ENCODE measurements around the gene TMEM175. TPM values are rescaled to one million over a fixed set of nuclear protein-coding genes. Genes with fewer than 3 reads are reported as not detected.
A peak's percentile ranks its signal among the peaks of the same experiment; 100 is the strongest.
"Not testable (repeated sequence)": the region's sequence is repeated elsewhere in the genome, so short reads cannot be mapped to it uniquely, and the experiment has no call there.

Gene TMEM175
- total RNA-seq, 1 donor from 2014 or later: 16.7 TPM

DNA sequence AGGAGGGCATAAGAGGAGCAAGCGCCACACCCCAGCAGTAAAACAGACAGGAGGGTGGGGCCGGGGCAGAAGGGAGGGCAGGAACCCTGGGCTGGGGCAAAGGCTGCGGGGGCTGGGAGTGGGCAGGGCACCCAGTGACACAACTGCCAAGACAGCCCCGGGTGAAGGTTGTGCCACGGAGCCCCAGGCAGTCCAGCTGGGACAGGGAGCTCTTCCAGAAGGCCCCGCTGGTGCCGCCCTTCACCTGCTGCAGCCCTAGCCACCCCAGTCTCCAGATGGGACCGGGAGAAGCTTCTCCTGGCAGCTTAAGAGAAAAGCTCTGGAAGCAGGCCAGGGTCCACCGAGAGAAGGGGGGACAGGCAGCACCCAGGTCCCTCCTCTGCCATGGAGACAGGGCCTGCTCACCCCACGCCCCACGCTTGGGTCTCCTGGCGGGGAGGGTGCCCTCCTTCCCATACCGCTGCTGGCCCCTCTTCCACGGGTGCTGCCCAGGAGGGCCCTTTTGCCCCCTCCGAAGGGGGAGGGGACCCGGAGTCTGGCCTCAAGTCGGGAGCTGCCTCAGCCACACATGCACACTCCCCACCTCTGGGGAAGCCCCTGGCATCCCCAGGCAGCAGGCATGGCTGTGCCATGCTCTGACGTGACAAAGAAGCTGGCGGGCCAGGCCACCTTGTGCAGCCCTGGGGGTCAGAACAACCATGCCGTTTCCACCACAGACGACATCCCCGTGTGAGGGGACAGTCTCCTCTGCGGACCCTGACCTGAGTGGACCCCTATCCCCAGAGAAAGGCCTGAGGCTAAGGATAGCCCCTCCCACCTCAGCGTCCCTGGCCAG, 39.6 kb downstream of the TMEM175 start:
- DNase-seq: no peak

DNA sequence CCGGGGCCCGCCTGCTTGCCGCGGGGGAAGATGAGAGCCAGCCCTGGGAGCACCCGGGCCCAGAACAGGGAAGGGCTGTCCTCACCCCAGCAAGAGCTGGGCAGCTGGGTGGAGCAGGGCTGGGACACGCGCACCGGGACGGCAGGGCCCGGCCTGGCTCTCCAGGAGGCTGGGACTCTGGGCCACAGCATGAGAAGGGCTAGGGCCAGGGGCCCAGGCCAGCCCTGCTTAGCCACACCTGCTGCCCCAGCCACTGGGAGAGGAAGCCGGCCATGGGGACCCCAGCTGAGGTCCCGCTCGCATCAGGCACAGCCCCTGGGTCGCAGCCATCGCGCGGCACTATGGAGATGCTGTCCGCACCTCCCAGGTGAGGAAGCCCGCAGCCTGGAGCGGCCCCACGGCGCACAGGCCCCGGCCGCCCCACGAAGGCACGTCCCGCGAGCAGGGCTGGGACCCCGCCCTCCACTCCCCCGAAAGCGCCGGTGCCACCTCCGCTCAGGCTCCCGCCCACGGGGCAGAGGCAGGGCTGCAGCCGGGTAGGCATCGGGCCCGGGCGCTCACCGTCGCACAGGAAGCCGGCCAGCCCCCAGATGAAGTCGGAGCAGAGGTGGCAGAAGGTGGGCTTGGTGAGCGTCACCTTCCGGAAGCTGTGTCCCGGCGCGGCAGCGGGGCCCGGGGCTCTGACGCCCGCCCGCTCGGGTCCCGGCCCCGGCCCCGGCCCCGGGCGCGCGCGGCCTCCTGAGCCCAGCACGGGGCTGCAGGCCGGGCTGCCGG, 40.6 kb downstream of the TMEM175 start:
- DNase-seq: no peak

GRCh38 chr4:973431-974397, 41.5 kb downstream of the TMEM175 start, which contains the start of gene DGKQ:
Gene DGKQ (minus strand): TSS chr4:973569. CDS start chr4:973482, 87 bp downstream.
- DNase-seq: peak; percentile 93

DNA sequence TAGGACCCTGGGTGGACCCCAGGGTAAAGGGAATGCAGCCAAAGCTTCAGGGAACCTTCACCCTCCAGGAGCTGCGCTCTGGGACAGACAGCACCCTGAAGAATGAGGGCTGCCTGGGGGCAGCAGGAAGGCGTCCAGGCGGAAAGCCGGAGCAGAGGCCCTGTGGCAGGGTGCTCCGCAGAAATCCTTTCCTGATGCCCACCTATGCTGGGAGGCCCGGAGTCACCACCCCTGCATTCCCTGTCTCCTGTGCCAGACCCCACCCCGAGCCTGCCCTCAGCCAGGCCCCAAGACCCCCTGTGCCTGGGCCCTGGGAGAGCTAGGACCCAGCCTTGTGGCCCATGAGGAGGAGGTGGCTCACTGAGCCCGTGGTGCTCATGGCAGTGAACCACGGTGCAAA, 42.4 kb downstream of the TMEM175 start:
- no peak for DNase-seq

GRCh38 chr4:976016-976415, 43.8 kb downstream of the TMEM175 start:
- not testable (repeated sequence) for DNase-seq

DNA sequence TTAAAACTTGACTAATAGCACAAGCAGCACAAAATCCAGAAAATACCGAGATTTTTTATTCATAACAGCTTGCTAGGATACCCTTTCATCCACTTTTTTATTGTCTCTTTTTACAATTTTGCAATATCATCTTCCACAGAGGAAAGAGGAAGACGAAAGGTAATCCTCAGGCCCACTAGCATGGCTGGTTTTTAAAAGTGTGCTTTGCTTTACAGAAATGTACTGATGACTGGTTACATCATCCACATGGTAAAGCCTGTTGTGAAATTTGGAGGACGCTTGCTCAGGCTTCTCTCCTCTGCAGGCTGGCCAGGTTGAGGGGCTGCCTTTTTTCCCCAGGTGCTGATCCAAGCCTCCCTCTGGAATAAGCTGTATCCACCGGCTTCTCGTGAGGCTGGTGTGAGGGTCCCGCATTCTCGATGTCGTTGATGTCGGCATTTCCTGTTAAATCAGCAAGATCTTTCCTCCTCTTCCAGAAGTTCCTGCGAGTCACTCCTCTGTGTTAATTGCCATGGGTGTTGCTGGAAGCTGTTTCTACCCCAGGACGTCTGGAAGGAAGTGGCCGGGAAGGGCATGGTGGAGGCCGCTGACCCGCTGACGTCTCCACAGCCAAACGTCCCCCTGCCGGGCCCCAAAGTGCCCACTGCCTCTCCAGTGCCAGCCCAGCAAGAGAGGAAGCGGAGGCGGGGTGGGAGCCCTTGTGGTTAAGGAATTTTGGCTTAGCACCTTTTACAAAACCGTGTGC, 46.9 kb downstream of the TMEM175 start:
- no peak for DNase-seq

- DNase-seq: no peak
Observed at GRCh38 chr4:982291-982690, 50.0 kb downstream of the TMEM175 start.

- no peak for DNase-seq
Observed at GRCh38 chr4:982814-983213, 50.6 kb downstream of the TMEM175 start.

DNA sequence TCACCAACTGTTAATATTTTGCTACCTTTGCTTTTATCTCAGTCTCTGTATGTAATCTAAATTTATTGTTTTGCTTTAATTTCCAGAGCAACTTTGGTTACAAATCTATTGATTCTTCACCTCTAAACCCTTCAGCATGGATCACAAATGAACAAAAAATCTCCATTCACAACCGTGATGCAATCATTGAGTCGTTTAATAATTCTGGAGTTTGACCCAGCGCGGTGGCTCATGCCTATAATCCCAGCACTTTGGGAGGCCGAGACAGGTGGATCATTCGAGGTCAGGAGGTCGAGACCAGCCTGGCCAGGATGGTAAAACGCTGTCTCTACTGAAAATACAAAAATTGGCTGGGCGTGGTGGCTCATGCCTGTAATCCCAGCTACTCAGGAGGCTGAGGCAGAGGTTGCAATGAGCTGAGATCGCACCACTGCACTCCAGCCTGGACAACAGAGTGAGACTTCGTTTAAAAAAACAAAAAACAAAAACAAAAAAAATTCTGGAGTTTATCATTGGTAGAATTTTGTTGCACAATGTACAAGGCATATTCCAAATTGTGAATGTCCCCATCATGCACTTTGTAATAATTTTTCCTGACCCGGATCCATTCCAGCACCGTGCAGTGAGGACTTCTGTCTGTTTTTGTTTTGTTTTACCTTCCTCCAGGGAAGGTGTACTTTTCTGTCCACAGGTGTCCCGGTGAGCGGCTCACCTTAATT, 52.2 kb downstream of the TMEM175 start:
- DNase-seq: no peak

- DNase-seq: peak; percentile 48
Observed at GRCh38 chr4:985123-985830, 53.0 kb downstream of the TMEM175 start.

- DNase-seq: no peak
Observed at GRCh38 chr4:986428-986878, 54.2 kb downstream of the TMEM175 start.

GRCh38 chr4:986879-987623, 54.8 kb downstream of the TMEM175 start, which contains the start of gene IDUA:
Gene IDUA (plus strand): TSS chr4:987044. CDS start chr4:987085, 41 bp downstream.
- peak; percentile 85 for DNase-seq

DNA sequence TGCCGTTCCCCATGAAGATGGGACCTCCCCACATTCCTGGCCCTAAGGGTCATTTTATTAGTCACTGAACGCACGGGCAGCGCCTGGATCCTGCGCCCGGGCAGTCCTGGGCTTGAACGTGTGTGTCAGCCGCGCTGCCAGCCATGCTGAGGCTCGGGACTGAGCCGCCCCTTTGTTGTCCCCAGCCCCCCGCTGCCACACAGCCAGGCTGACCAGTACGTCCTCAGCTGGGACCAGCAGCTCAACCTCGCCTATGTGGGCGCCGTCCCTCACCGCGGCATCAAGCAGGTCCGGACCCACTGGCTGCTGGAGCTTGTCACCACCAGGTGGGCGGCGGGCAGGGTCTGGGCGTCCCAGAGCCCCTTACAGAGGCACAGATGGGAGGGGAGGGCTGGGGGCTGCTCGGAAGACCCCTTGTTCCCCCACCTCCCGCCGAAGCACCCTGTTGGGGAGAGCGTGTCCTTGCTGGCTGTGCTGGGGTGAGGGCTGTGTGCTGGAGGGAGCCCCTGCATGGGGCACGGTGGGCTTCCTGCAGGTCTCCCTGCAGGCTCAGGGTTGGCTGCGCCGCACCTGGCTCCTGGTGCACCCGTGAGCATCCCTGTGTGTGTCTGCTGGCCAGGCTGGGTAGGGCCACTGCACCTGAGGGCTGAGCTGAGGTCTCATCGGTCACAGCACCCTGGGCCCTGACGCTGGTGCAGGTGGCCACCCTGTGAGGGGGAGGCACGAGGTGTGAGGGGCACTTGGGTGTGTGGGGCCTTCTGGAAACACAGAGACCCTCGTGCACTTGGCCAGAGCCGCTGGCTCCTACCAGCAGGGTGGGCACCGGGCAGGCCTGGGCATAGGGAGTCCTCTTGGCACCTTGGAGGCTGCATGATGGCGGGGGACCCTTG, 55.6 kb downstream of the TMEM175 start:
- no peak for DNase-seq

DNA sequence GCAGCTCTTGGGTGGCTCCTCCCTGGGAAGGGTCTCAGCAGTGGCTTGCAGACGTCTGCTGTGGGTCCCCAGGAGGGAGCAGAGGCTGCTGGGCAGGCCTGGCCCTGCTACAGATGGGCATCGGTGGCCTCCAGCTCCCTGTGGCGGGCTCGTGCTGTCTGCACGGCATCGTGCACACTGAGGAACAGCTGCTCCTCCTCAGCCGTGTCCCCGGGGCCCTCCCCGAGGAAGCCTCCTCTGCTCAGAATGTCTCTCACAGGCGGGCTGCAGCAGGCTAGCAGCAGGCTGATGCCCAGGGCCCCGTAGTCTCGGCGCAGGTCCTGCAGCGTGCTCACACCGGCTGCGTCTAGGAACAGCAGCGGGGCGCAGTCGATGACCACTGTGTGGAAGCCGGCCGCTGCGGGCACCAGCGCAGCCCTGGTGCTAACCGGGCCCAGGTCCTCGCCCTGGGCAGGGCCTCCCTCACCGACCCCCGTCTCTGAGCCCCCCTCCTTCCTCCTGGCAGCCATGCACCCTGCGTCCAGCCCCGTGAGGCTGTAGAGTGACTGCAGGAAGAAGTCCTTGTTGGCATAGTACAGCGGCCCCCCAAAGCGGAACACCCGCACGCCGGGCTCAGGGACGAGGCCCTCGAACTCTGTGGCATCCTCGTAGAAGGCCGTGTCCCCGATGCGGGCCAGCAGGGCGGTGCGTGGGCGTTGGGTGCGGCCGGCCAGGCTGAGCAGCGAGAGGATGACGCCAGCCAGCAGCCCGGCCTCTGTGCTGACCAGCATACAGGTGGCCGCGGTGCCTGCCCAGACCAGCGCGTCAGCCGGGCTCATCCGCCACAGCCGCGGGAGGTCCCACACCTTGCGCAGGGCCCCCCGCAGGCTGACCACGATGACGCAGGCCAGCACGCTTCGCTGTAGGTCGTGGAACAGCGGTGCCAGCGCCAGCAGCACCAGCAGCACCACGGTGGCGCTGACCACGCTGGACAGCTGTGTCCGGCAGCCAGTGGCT, 56.8 kb downstream of the TMEM175 start:
- DNase-seq: no peak

GRCh38 chr4:989722-990471, 57.6 kb downstream of the TMEM175 start:
- no peak for DNase-seq

Data from tongue (tissue), 2 donors.